Cardiac fibroblast (primary cell): ENCODE results near the gene ITGB2.

Experiments
- DNase-seq, 2 donors: peaks; one replicate each; pipeline versions ENCODE4 v3.0.0 to v3.0.0-alpha.2; 2010; ENCODE audit warnings: low read depth in 2 of 2
- H3K4me3 ChIP-seq, 2 donors: replicated peaks in 1 of 2; 1 replicate in 1 of 2; 2 replicates in 1 of 2; pipeline ENCODE4 v1.5.1; 2011; ENCODE audit warnings: low read depth in 2 of 2, low read length in 2 of 2, mild to moderate bottlenecking in 2 of 2, moderate library complexity in 1 of 2
- CTCF ChIP-seq: IDR thresholded peaks from one replicate; pipeline ENCODE4 v1.5.1; 2011; ENCODE audit warnings: low read depth, mild to moderate bottlenecking, low read length, inconsistent platforms

ITGB2 gene

GRCh38 chr21:44853601-44854390 is 66.9 kb downstream of the ITGB2 start:
- H3K4me3 ChIP-seq = no peak overlapping the region
- TF ChIP-seq CTCF = no peak
- no peak for DNase-seq

DNA sequence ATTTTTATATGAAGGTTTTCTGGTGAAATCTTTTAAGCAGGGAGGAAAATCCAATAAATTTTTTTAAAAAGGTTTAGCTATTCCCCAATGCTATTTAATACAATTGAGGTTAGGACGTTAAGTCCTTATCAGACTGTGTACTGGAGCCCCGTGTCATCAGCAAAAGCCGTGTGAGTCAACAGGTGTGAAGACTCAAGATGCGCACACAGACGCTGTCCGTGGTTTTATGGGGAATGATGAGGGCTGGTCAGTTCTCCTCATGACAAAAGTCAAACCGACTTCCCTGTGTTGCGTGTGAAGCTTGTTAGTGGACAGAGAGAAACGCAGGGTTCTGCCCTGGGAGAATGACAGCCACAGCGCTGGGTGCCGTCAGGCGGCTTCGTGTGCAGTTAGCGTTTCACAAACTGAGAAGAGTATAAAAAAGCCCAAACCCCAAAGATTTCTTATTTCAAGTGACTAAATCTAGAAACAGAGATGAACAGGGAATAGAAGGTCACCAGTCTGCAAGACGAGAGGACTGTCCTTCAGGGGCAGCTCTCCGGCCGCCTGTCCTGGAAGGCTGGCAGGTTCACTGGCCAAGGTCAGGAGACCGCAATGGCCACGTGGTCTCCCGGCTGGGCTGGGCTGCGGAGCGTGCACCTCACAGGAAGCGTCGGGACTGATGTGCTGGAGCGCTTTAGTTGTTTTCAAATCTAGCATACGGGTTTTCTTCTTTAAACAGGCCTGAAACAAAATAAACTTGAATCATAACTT is 69.6 kb downstream of the ITGB2 start:
- no peak for TF ChIP-seq CTCF
- no peak overlapping the region for H3K4me3 ChIP-seq
- no peak for DNase-seq

DNA sequence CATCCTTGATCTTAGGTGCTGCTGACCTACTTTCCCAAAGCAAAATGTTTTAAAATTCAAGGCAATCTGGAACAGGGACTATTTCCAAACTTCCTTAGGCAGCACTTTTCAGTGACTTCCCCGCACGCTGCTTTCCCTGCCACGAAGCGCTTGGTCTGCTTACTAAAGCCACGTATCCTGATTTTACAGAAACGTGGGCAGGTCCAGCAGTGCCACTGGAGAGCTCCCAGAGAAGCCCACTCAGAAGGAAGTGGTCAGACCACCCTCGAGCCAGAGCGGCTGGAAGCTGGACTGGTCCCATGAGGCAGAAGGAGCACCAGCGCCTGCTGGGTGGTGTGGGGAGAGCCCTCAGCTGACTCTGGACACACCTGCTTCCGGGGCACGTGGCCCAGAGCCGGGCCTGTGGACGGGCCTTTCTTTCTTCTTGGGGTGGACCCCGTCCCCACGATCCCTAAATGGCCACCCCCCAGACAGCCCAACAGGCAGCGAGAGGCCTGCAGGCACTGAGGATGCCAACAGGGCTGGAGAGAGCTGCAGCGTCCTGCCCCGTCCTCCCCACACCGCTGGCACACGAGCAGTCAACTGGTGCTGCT is 70.4 kb downstream of the ITGB2 start:
- no peak overlapping the region for H3K4me3 ChIP-seq
- TF ChIP-seq CTCF = no peak
- no peak for DNase-seq

- no peak for TF ChIP-seq CTCF
- DNase-seq = no peak
- no peak overlapping the region for H3K4me3 ChIP-seq
Observed at GRCh38 chr21:44849616-44850130, 71.0 kb downstream of the ITGB2 start.

- H3K4me3 ChIP-seq = no peak overlapping the region
- DNase-seq = no peak
- no peak for TF ChIP-seq CTCF
Observed at GRCh38 chr21:44848821-44849521, 71.7 kb downstream of the ITGB2 start.

DNA sequence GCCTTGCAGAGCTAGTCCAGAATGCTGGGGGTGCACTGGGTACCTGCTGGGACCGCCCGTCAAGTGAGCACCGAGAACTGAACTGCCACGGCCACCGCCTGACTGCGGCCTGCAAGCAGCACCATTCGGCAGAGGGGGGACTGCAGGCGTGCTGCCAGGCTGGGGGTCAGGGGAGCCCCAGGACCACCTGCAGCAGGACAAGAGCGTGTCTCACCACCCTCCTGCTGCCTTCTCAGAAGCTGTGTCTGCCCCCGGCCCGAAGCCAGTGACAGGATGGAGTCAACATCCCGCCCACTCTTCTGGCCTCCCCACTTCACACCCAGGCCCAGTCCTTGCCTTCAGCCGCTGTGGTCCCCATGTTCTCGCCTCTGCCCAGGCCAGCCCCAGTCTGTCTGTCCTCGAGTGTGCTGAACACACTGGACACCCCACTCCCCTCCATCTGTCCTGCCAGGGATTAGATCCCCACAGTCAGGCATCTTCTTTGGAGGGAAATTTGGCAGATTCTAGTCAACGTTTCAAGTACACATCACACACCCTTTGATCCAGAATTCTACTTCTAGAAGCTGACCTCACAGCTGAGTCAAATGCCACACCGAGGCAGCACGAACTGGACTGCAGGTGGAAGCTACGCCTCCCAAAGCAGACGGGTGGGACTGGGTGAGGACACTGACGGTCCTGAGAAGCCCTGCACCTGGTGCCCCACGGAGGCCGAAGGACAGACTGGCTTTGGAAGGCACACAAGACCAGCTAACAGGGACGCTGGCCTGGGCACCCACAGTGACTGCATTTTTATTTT is 73.2 kb downstream of the ITGB2 start:
- no peak for TF ChIP-seq CTCF
- no peak for DNase-seq
- no peak overlapping the region for H3K4me3 ChIP-seq
